Activated CD8-positive, alpha-beta memory T cell treated with anti-CD3 and anti-CD28 coated beads, Interleukin-2, amount 10 ng/mL, durations not matched to agents 7 days and 5 days (primary cell): ENCODE results near the gene ZNF614. TPM values are rescaled to one million over a fixed set of nuclear protein-coding genes. Genes with fewer than 3 reads are reported as not detected.
"Not testable (repeated sequence)": the region's sequence is repeated elsewhere in the genome, so short reads cannot be mapped to it uniquely, and the experiment has no call there.

Source experiments
- ATAC-seq: fragments of 150-1000 bp; cut with Tn5 transposase; one replicate; pipeline ENCODE4 v1.10.0; 2021; ENCODE audit warnings: moderate library complexity
- CTCF ChIA-PET: fragments of 350-600 bp; sonication (Branson Sonifier 250); formaldehyde crosslinking; loops from one replicate; lab custom pipeline; 2021; ENCODE audit warnings: antibody characterized with exemption; lab: Charles Lee
- DNase-seq: peaks from one replicate; pipeline ENCODE4 v3.0.0-alpha.2; 2020
- H3K27ac Mint-ChIP-seq: one replicate; pipeline ENCODE4 v1.8.0; 2021; ENCODE audit warnings: mild to moderate bottlenecking, mixed read lengths
- H3K27me3 Mint-ChIP-seq: one replicate; pipeline ENCODE4 v1.8.0; 2021; ENCODE audit warnings: mixed read lengths
- H3K36me3 Mint-ChIP-seq: one replicate; pipeline ENCODE4 v1.8.0; 2021; ENCODE audit warnings: mild to moderate bottlenecking, mixed read lengths
- H3K4me1 Mint-ChIP-seq: one replicate; pipeline ENCODE4 v1.8.0; 2021; ENCODE audit warnings: mixed read lengths
- H3K4me3 Mint-ChIP-seq: one replicate; pipeline ENCODE4 v1.8.0; 2021; ENCODE audit warnings: mild to moderate bottlenecking, moderate library complexity, mixed read lengths
- H3K9me3 Mint-ChIP-seq: one replicate; pipeline ENCODE4 v1.8.0; 2022; ENCODE audit warnings: low read depth, mixed read lengths
- total RNA-seq, 2 experiments: library from RNA; stranded (reverse); gene quantifications; one replicate each; pipeline ENCODE4 v1.2.3, GENCODE V29; 2021

ZNF614 gene
- total RNA-seq, 2 experiments from 2014 or later, result 8.7 to 11.5 TPM

GRCh38 chr19:51977346-51977745 lies 50.8 kb downstream of the ZNF614 start:
- no peaks in the 10 kb centered on the region for H3K27me3 Mint-ChIP-seq
- CTCF ChIA-PET, result no interaction called here

GRCh38 chr19:51976852-51977251 lies 51.3 kb downstream of the ZNF614 start:
- DNase-seq, result no peak
- no peak overlapping the region for H3K27ac Mint-ChIP-seq
- H3K36me3 Mint-ChIP-seq, result peaks cover 87% of the 10 kb centered on the region
- no peak for ATAC-seq
- peaks cover 8% of the 10 kb centered on the region for H3K4me1 Mint-ChIP-seq
- no peaks in the 10 kb centered on the region for H3K27me3 Mint-ChIP-seq
- CTCF ChIA-PET, result no interaction called here
- H3K4me3 Mint-ChIP-seq, result no peak overlapping the region
- peaks cover 44% of the 10 kb centered on the region for H3K9me3 Mint-ChIP-seq

More at GRCh38 chr19:51977346-51977745, 50.8 kb downstream of the ZNF614 start:
- DNase-seq (no peak), ATAC-seq (no peak)
- Mint-ChIP-seq H3K4me3 (no peak overlapping the region), H3K36me3 (peaks cover 85% of the 10 kb centered on the region), H3K4me1 (peaks cover 8% of the 10 kb centered on the region), H3K27ac (no peak overlapping the region), H3K9me3 (peaks cover 42% of the 10 kb centered on the region)

DNA sequence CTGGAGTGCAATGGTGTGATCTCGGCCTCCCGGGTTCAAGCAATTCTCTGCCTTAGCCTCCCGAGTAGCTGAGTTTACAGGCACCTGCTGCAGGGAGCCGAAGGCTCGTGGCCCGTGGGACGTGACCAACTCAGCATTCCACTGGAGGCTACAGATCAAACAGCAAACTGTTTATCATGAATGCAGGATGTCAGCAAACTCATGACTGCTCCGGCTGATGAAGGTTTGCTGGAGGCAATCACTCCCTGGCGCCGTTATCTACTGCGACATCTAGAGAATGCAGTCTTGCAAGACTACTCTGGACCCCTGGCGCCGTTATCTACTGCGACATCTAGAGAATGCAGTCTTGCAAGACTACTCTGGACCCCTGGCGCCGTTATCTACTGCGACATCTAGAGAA lies 52.4 kb downstream of the ZNF614 start:
- H3K27ac Mint-ChIP-seq, H3K4me3 Mint-ChIP-seq, H3K4me1 Mint-ChIP-seq, CTCF ChIA-PET, H3K27me3 Mint-ChIP-seq, DNase-seq, ATAC-seq: not testable (repeated sequence)
- H3K36me3 Mint-ChIP-seq, result peaks cover 88% of the 10 kb centered on the region
- H3K9me3 Mint-ChIP-seq, result peaks cover 52% of the 10 kb centered on the region

DNA sequence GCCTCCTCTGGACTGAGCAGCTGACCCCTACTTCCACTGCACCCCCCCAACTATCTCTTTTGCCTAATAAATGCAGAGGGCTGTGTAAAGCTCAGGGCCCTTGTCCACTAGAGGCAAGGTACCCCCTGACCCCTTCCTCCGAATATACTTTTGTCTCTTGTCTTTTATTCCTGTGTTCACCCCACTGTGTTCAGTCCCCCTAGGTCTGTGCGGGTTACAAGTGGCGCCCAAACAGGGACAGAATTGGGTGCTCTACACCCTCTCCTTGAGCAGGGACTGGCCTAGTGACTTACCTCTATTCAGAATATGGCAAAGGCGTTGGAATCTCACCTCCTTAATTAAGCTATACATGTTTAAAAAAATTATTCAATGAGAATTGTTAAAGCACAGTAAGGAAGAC lies 56.6 kb downstream of the ZNF614 start:
- Mint-ChIP-seq H3K27ac (no peak overlapping the region), H3K27me3 (no peaks in the 10 kb centered on the region), H3K4me1 (no peaks in the 10 kb centered on the region), H3K9me3 (peaks cover 37% of the 10 kb centered on the region), H3K4me3 (no peak overlapping the region), H3K36me3 (peaks cover 84% of the 10 kb centered on the region)
- CTCF ChIA-PET, result interaction anchor here (0.7 kb wide), 1 partner anchor 29 kb away, joined by 3 read pairs; no protein-coding TSS in a partner anchor
- ATAC-seq (no peak), DNase-seq (no peak)

DNA sequence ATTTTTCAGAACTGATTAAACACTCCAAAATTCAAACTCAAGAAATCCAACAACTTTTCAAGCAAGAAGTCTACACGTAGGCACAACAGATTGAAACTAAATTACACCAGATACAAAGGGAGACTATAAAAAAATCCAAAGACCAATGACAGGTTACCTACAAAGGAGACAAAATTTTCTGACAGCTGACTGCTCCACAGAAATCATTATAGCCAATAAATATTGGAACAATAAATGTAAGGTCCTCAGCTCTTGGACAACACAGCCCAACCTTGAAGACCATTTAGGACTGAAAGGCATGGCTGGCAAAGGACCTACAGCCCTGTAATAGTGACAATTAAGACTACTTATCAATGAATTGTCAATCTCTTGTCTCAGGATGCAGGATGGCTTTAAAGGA lies 57.5 kb downstream of the ZNF614 start:
- no peaks in the 10 kb centered on the region for H3K27me3 Mint-ChIP-seq

DNA sequence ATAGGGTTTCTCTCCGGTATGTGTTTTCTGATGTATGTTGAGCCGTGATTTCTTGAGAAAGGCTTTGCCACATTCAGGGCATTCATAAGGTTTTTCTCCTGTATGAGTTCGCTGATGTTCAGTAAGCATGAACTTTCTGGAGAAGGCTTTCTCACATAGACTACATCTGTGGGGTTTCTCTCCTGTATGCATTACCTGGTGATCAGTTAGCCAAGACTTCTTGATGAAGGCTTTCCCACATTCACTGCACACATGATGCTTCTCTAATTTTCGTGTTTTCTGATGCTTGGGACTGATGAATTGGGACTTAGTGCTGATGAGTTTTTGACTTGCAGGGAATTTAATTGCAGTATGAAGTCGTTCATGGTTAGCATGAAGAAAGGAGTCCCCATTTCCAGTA lies 62.6 kb downstream of the ZNF614 start:
- peaks cover 48% of the 10 kb centered on the region for H3K9me3 Mint-ChIP-seq
- H3K4me1 Mint-ChIP-seq, result no peaks in the 10 kb centered on the region
- no peak overlapping the region for H3K4me3 Mint-ChIP-seq
- H3K36me3 Mint-ChIP-seq, result peaks cover 67% of the 10 kb centered on the region
- no peaks in the 10 kb centered on the region for H3K27me3 Mint-ChIP-seq
- CTCF ChIA-PET, result no interaction called here
- no peak overlapping the region for H3K27ac Mint-ChIP-seq
- no peak for ATAC-seq
- no peak for DNase-seq

More for the DNA sequence above, 57.5 kb downstream of the ZNF614 start:
- H3K4me1 Mint-ChIP-seq, result no peaks in the 10 kb centered on the region
- peaks cover 36% of the 10 kb centered on the region for H3K9me3 Mint-ChIP-seq
- peaks cover 85% of the 10 kb centered on the region for H3K36me3 Mint-ChIP-seq
- CTCF ChIA-PET, result no interaction called here
- DNase-seq (no peak), ATAC-seq (no peak)
- no peak overlapping the region for H3K27ac Mint-ChIP-seq
- no peak overlapping the region for H3K4me3 Mint-ChIP-seq

Other genes starting within 250 kb of the ZNF614 start
- gene FPR3, start 233.2 kb downstream of the ZNF614 start, total RNA-seq, result not detected
- gene ZNF577, start 140.4 kb downstream of the ZNF614 start, total RNA-seq, result 1 to 10 TPM; 4.3 to 6.9 TPM
- gene ZNF649, start 123.4 kb downstream of the ZNF614 start, total RNA-seq, result 10 to 100 TPM; 10.6 to 12.4 TPM
- 1 to 10 TPM; 5.0 to 5.7 TPM for gene ZNF613, start 100.9 kb downstream of the ZNF614 start, total RNA-seq
- 10 to 100 TPM; 10.2 to 12.7 TPM for gene ZNF350, start 41.5 kb downstream of the ZNF614 start, total RNA-seq
- gene ZNF615, start 20.2 kb downstream of the ZNF614 start, total RNA-seq, result 10 to 100 TPM; 11.9 to 13.0 TPM
- 10 to 100 TPM in 1 of 2 experiments, 1 to 10 TPM in 1; 8.8 to 15.1 TPM for gene ZNF432, start 20.5 kb upstream of the ZNF614 start, total RNA-seq
- 10 to 100 TPM; 22.3 to 30.4 TPM for gene ZNF841, start 67.4 kb upstream of the ZNF614 start, total RNA-seq
- 1 to 10 TPM; 6.8 to 7.8 TPM for gene ZNF616, start 111.6 kb upstream of the ZNF614 start, total RNA-seq
- gene ZNF836, start 143.2 kb upstream of the ZNF614 start, total RNA-seq, result 10 to 100 TPM; 12.6 to 14.6 TPM
- 100 to 1,000 TPM; 168 to 207 TPM for gene PPP2R1A, start 161.7 kb upstream of the ZNF614 start, total RNA-seq
- gene ZNF766, start 241.2 kb upstream of the ZNF614 start, total RNA-seq, result 10 to 100 TPM; 20.6 to 25.8 TPM